Endothelial cell (in vitro differentiated cells): ENCODE data around the gene TMEM163. TPM values are rescaled to one million over a fixed set of nuclear protein-coding genes. Genes with fewer than 3 reads are reported as not detected.

ENCODE experiments used
- DNase-seq: peaks from one replicate; pipeline ENCODE4 v3.0.0; 2021; ENCODE audit warnings: low spot score
- H3K27ac Mint-ChIP-seq: one replicate; pipeline ENCODE4 v1.8.0; 2021; ENCODE audit warnings: mixed read lengths, inconsistent platforms; ENCODE audit not compliant: unreplicated experiment
- H3K27me3 Mint-ChIP-seq: one replicate; pipeline ENCODE4 v1.8.0; 2021; ENCODE audit warnings: mild to moderate bottlenecking, moderate library complexity, mixed read lengths, inconsistent platforms; ENCODE audit not compliant: unreplicated experiment
- H3K36me3 Mint-ChIP-seq: one replicate; pipeline ENCODE4 v1.8.0; 2021; ENCODE audit warnings: mild to moderate bottlenecking, low read depth, mixed read lengths, inconsistent platforms; ENCODE audit not compliant: unreplicated experiment
- H3K4me1 Mint-ChIP-seq: one replicate; pipeline ENCODE4 v1.8.0; 2021; ENCODE audit warnings: mild to moderate bottlenecking, mixed read lengths, inconsistent platforms; ENCODE audit not compliant: unreplicated experiment
- H3K4me3 Mint-ChIP-seq: one replicate; pipeline ENCODE4 v1.8.0; 2021; ENCODE audit warnings: mild to moderate bottlenecking, mixed read lengths, inconsistent platforms; ENCODE audit not compliant: unreplicated experiment
- H3K9me3 Mint-ChIP-seq: one replicate; pipeline ENCODE4 v1.8.0; 2021; ENCODE audit warnings: mixed read lengths, inconsistent platforms; ENCODE audit not compliant: unreplicated experiment
- CTCF ChIP-seq: fragments of 200-600 bp; sonication (generic); IDR thresholded peaks from one replicate; pipeline ENCODE4 v1.5.0; 2021; ENCODE audit warnings: antibody characterized with exemption; ENCODE audit not compliant: unreplicated experiment
- total RNA-seq: library from RNA; stranded (reverse); fragmentation: NEBNext Ultra II Directional; extraction: Animal tissue kit (Norgen Biotek cat#: 25700); gene quantifications from one replicate; pipeline ENCODE4 v1.2.1, GENCODE V29; 2021; ENCODE audit not compliant: unreplicated experiment

Gene TMEM163
- total RNA-seq, 1 donor from 2014 or later, result 150 TPM

- H3K36me3 Mint-ChIP-seq, result no peaks in the 10 kb centered on the region
Measured at GRCh38 chr2:134558208-134558830, 160.5 kb downstream of the TMEM163 start.

GRCh38 chr2:134555411-134555810 lies 163.4 kb downstream of the TMEM163 start:
- Mint-ChIP-seq H3K9me3 (no peaks in the 10 kb centered on the region), H3K27me3 (peaks cover 2% of the 10 kb centered on the region), H3K27ac (no peak overlapping the region)

More at GRCh38 chr2:134558208-134558830, 160.5 kb downstream of the TMEM163 start:
- Mint-ChIP-seq H3K4me1 (peaks cover 10% of the 10 kb centered on the region), H3K27ac (no peak overlapping the region), H3K27me3 (peaks cover 2% of the 10 kb centered on the region), H3K4me3 (no peak overlapping the region), H3K9me3 (no peaks in the 10 kb centered on the region)
- TF ChIP-seq CTCF, result no peak
- DNase-seq, result no peak

GRCh38 chr2:134553657-134554056 lies 165.1 kb downstream of the TMEM163 start:
- no peaks in the 10 kb centered on the region for H3K27me3 Mint-ChIP-seq
- peaks cover 9% of the 10 kb centered on the region for H3K4me1 Mint-ChIP-seq
- no peak for TF ChIP-seq CTCF

More at GRCh38 chr2:134555411-134555810, 163.4 kb downstream of the TMEM163 start:
- H3K4me1 Mint-ChIP-seq, result peaks cover 13% of the 10 kb centered on the region
- no peak overlapping the region for H3K4me3 Mint-ChIP-seq
- DNase-seq, result no peak
- TF ChIP-seq CTCF, result no peak
- H3K36me3 Mint-ChIP-seq, result peaks cover 8% of the 10 kb centered on the region

GRCh38 chr2:134550566-134551164 lies 168.1 kb downstream of the TMEM163 start:
- no peak for TF ChIP-seq CTCF
- no peaks in the 10 kb centered on the region for H3K9me3 Mint-ChIP-seq
- peaks cover 2% of the 10 kb centered on the region for H3K27me3 Mint-ChIP-seq
- H3K36me3 Mint-ChIP-seq, result peaks cover 25% of the 10 kb centered on the region
- no peak overlapping the region for H3K4me3 Mint-ChIP-seq
- no peak for DNase-seq
- peaks cover 12% of the 10 kb centered on the region for H3K4me1 Mint-ChIP-seq
- H3K27ac Mint-ChIP-seq, result no peak overlapping the region

More at GRCh38 chr2:134553657-134554056, 165.1 kb downstream of the TMEM163 start:
- Mint-ChIP-seq H3K9me3 (no peaks in the 10 kb centered on the region), H3K4me3 (no peak overlapping the region), H3K27ac (no peak overlapping the region), H3K36me3 (peaks cover 17% of the 10 kb centered on the region)
- no peak for DNase-seq

GRCh38 chr2:134549104-134549503 lies 169.7 kb downstream of the TMEM163 start:
- no peak for DNase-seq
- H3K4me3 Mint-ChIP-seq, result no peak overlapping the region
- peaks cover 7% of the 10 kb centered on the region for H3K27me3 Mint-ChIP-seq
- no peak overlapping the region for H3K27ac Mint-ChIP-seq
- no peak for TF ChIP-seq CTCF
- peaks cover 18% of the 10 kb centered on the region for H3K4me1 Mint-ChIP-seq
- H3K36me3 Mint-ChIP-seq, result peaks cover 36% of the 10 kb centered on the region
- H3K9me3 Mint-ChIP-seq, result no peaks in the 10 kb centered on the region
